Immature natural killer cell (primary cell): ENCODE data around the gene EMX2. TPM values are rescaled to one million over a fixed set of nuclear protein-coding genes. Genes with fewer than 3 reads are reported as not detected.

Experiments
- DNase-seq, 3 donors: peaks; one replicate each; pipeline ENCODE4 v3.0.0; 2022; ENCODE audit warnings: mixed read lengths in 1 of 3
- H3K27ac Mint-ChIP-seq, 6 donors: one replicate each; pipeline ENCODE4 v1.8.0; 2020; ENCODE audit warnings: mixed read lengths in 6 of 6, mild to moderate bottlenecking in 5 of 6, inconsistent platforms in 4 of 6, moderate library complexity in 3 of 6
- H3K27me3 Mint-ChIP-seq, 3 donors: one replicate each; pipeline ENCODE4 v1.8.0; 2020 to 2021; ENCODE audit warnings: low read depth in 3 of 3, mild to moderate bottlenecking in 3 of 3, mixed read lengths in 3 of 3, moderate library complexity in 3 of 3, inconsistent platforms in 1 of 3
- H3K36me3 Mint-ChIP-seq, 3 donors: one replicate each; pipeline ENCODE4 v1.8.0; 2020; ENCODE audit warnings: mixed read lengths in 3 of 3, inconsistent platforms in 2 of 3, mild to moderate bottlenecking in 2 of 3
- H3K4me1 Mint-ChIP-seq, 2 donors: one replicate each; pipeline ENCODE4 v1.8.0; 2020; ENCODE audit warnings: inconsistent platforms in 2 of 2, mild to moderate bottlenecking in 2 of 2, mixed read lengths in 2 of 2, moderate library complexity in 1 of 2
- H3K4me3 Mint-ChIP-seq, 5 donors: one replicate each; pipeline ENCODE4 v1.8.0; 2020; ENCODE audit warnings: mild to moderate bottlenecking in 5 of 5, mixed read lengths in 5 of 5, inconsistent platforms in 3 of 5, moderate library complexity in 3 of 5
- H3K9me3 Mint-ChIP-seq, 6 donors: one replicate each; pipeline ENCODE4 v1.8.0; 2020; ENCODE audit warnings: mild to moderate bottlenecking in 6 of 6, mixed read lengths in 6 of 6, inconsistent platforms in 4 of 6, moderate library complexity in 3 of 6
- polyA plus RNA-seq, 3 donors: library from polyadenylated mRNA; unstranded; fragments of 300-500 nt; fragmentation: Illumina TruSeq; gene quantifications; one replicate each; pipeline ENCODE4 v1.2.3, GENCODE V29; 2021

EMX2 gene
- polyA plus RNA-seq, 3 donors from 2014 or later: not detected

DNA sequence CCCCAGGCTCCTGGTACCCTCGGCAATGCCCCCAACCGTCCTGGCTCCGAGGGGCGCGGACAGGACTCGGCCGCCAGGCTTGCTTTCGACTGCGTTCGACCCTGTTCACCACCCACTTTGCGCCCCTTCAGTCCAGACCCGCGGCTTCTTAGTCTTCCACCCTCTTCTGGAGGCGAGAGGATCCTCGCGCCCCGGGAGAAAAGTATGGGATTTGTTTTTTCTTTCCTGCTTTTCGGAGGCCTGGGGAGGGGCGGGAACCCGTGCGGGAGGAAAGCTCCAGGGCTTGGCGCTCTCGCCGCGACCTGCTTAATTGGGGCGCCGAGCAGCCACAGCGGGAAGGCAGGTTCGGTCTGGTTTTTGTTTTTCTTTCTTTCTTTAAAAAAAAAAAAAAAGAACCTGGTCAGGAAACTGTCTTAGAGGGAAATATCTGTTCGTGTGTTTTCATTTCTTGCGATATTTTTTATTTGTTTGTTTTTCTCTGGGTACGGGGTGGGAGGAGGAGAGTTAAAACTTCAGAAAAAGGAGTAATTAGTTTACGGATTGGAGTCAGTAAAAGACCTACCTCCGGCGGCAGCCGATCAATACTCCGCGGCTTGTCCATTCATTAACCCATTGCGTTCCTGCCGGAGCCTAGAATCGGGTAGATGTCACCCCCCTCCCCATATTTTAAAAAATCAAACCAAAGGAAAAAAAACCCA, 1.6 kb downstream of the EMX2 start:
- Mint-ChIP-seq H3K4me1 (peaks cover 6% of the 10 kb centered on the region in 2 donors), H3K27me3 (peaks cover 19 to 54% (median 36%) of the 10 kb centered on the region in 3 donors)
- no peak for DNase-seq

DNA sequence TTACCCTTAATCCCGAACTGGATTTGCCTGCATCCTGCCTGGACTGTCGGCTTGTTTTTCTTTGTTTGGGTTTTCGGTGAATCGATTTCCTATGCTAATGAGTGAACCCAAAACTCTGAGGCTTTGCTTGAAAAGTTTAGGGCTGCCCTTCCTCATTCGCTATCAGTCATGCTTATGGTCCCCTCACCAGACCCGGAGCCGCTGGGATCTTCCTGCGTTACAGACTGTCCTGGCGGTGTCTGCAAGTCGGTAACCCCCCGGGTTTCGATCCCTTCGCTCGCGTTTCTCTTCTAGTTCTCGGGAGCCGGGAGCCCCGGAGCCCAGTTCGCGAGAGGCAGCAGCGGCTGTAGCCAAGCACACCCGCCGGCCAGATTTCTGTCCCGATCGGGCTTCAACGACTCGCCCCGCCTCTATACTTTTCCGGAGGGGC, 2.2 kb downstream of the EMX2 start:
- Mint-ChIP-seq H3K4me1 (peaks cover 6% of the 10 kb centered on the region in 2 donors), H3K27me3 (peaks cover 20 to 53% (median 39%) of the 10 kb centered on the region in 3 donors), H3K4me3 (peak overlapping the region in 1 of 5 donors; percentile 53), H3K36me3 (no peaks in the 10 kb centered on the region), H3K9me3 (peaks cover 0 to 4% (median under 1%) of the 10 kb centered on the region in 6 donors), H3K27ac (no peak overlapping the region)
- DNase-seq: no peak

More for the DNA sequence above, 1.6 kb downstream of the EMX2 start:
- Mint-ChIP-seq H3K36me3 (no peaks in the 10 kb centered on the region), H3K9me3 (peaks cover 0 to 4% (median under 1%) of the 10 kb centered on the region in 6 donors), H3K4me3 (peak overlapping the region in 2 of 5 donors; percentile 18 to 53), H3K27ac (no peak overlapping the region)

DNA sequence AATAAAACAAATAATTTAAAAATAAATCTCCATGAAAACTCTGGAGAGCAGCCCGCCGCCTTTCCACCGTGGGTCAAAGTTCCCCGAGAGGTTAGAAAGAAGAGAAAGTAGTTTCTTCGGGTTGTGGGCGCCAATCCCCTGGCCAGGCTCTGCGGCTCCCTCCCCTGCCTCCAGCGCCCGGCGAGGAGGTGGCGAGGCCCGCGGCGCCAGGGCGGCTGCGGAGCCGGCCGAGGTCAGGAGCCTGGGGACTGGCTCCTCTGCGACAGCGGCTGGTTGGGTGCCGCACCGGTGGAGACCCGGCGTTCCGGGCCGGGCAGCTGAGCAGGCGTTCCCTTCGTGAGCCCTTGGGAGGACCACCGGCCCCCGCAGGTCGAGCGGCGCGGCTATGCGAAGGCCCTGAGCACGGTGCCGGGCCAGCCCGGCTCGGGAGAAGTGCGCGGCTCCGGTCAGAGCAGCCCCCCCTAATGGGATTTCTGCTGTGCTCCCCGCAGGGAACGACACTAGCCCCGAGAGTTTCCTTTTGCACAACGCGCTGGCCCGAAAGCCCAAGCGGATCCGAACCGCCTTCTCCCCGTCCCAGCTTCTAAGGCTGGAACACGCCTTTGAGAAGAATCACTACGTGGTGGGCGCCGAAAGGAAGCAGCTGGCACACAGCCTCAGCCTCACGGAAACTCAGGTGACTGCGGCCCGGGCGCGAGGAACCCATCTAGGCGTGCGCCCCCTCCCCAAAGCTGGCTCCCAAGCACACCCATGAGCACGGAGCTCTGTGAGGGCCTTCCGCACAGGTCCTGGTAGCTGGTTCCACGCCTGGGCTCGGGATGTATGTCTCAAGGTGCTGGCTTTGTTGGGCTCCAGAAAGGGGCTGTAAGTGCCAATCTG, 2.8 kb downstream of the EMX2 start:
- H3K4me1 Mint-ChIP-seq: peaks cover 6% of the 10 kb centered on the region in 2 donors
- H3K9me3 Mint-ChIP-seq: peaks cover 0 to 6% (median under 1%) of the 10 kb centered on the region in 6 donors
- H3K27ac Mint-ChIP-seq: no peak overlapping the region
- no peak for DNase-seq
- no peaks in the 10 kb centered on the region for H3K36me3 Mint-ChIP-seq
- H3K4me3 Mint-ChIP-seq: no peak overlapping the region
- peaks cover 26 to 55% (median 41%) of the 10 kb centered on the region in 3 donors for H3K27me3 Mint-ChIP-seq

DNA sequence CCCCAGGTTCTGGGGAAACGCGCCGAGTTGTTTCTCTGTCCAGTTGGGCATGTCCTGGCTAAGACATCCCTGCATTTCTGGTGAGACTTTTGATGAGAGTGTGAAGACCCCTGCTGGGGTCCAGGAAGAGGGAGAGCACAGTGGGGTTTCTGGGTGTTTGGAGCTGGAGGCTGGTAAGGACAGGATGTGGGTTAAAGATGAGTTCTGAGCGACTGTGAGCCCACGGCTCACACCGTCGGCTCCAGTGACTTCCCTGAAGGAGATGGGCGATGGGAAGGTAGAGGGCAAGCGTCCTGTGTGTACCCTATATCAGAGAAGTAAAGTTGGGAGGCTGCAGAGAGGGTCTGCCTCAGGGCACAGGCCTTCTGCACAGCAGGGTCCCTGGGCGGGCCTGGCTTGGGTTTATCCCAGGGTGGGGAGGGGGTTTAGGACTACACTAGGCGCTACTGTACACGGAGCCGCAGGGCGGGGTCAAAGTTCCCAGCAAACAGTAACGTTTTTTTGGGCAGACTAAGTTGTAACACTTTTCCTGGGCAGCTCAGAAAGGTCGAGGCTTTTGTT, 3.6 kb downstream of the EMX2 start:
- Mint-ChIP-seq H3K4me1 (peaks cover 6% of the 10 kb centered on the region in 2 donors), H3K9me3 (peaks cover 0 to 6% (median under 1%) of the 10 kb centered on the region in 6 donors), H3K27ac (no peak overlapping the region), H3K4me3 (no peak overlapping the region), H3K27me3 (peaks cover 25 to 60% (median 37%) of the 10 kb centered on the region in 3 donors), H3K36me3 (no peaks in the 10 kb centered on the region)
- DNase-seq: no peak

DNA sequence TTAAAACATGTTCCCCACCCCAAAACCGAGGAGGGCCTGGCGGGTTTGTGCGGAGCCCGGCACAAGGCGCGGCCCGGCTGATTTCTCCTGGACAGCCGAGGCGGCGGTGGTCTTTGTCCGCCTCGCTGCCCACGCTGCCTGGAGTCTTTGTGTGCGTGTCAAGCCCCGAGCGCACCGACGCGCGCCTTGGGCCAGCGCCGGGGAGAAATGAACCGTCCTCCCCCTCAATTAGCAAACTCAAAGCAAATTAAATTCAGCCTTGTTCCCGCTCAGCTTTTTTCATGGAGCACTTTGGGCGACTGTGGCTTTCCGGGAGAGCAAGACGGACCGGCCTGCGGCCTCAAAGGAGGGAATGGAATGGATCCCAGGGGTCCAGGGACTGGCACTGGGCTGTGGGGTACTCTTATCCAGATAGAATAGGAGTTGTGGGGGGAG, 4.1 kb downstream of the EMX2 start:
- Mint-ChIP-seq H3K27ac (no peak overlapping the region), H3K9me3 (peaks cover 0 to 6% (median under 1%) of the 10 kb centered on the region in 6 donors), H3K36me3 (no peaks in the 10 kb centered on the region), H3K4me3 (no peak overlapping the region), H3K27me3 (peaks cover 29 to 60% (median 37%) of the 10 kb centered on the region in 3 donors), H3K4me1 (peaks cover 6% of the 10 kb centered on the region in 2 donors)
- DNase-seq: no peak

DNA sequence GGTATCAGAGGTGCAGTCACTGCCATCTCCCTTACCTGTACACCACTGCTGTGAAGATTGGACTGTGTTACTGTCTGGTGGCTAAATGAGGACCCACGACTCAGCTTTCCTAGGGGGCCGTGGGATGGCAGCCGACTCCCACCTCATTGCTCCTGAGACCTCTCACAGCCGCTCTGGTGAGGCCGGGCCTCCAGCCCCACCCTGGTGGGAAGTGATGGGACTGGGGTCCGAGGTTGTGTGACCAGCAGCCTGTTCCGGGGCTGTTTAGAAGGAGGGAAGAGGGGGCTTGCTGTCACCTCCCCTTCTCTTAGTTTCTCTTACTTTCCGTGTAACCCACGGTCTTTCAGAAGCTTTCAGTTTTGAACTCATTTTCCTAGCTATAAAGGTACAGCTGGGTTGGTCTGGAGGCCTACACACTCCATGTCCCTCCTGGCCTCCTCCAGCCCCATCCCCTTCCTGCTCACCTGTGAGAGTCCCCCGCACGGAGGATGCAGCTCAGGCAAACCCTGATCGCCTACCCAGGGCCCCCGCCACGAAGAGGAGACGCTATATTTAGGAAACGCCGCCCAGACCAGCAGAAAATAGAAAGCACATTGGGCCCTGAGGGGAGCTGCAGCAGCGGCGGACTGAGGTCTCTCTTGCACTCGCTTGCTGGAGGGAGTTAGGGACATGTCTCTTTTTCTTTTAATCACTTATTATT, 4.6 kb downstream of the EMX2 start:
- Mint-ChIP-seq H3K27ac (no peak overlapping the region), H3K36me3 (no peaks in the 10 kb centered on the region), H3K4me1 (peaks cover 6 to 8% of the 10 kb centered on the region in 2 donors), H3K4me3 (peak overlapping the region in 1 of 5 donors; percentile 36), H3K27me3 (peaks cover 33 to 64% (median 39%) of the 10 kb centered on the region in 3 donors), H3K9me3 (peaks cover 0 to 6% (median under 1%) of the 10 kb centered on the region in 6 donors)
- no peak for DNase-seq

DNA sequence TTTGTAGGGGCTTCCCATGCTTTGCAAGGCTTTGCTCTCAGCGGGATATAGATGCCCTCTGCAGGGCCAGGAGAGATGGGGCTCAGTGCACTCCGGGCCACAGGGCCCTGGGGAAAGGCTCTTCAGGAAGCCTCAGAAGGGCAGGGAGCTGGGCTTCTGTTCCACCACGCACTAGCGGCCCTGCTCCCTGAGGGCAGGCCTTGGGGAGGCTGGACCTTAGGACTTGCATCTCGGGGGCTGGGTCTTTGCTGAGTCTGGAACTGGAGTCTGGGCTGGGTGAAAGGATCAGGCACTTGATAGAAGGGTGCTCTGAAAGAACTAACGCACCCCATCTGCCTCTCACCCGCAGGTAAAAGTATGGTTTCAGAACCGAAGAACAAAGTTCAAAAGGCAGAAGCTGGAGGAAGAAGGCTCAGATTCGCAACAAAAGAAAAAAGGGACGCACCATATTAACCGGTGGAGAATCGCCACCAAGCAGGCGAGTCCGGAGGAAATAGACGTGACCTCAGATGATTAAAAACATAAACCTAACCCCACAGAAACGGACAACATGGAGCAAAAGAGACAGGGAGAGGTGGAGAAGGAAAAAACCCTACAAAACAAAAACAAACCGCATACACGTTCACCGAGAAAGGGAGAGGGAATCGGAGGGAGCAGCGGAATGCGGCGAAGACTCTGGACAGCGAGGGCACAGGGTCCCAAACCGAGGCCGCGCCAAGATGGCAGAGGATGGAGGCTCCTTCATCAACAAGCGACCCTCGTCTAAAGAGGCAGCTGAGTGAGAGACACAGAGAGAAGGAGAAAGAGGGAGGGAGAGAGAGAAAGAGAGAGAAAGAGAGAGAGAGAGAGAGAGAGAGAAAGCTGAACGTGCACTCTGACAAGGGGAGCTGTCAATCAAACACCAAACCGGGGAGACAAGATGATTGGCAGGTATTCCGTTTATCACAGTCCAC, 5.4 kb downstream of the EMX2 start:
- Mint-ChIP-seq H3K4me1 (peaks cover 12 to 14% of the 10 kb centered on the region in 2 donors), H3K36me3 (no peaks in the 10 kb centered on the region), H3K27ac (no peak overlapping the region), H3K27me3 (peaks cover 37 to 64% (median 42%) of the 10 kb centered on the region in 3 donors), H3K4me3 (peak overlapping the region in 1 of 5 donors; percentile 36), H3K9me3 (peaks cover 0 to 6% (median under 1%) of the 10 kb centered on the region in 6 donors)
- DNase-seq: no peak

DNA sequence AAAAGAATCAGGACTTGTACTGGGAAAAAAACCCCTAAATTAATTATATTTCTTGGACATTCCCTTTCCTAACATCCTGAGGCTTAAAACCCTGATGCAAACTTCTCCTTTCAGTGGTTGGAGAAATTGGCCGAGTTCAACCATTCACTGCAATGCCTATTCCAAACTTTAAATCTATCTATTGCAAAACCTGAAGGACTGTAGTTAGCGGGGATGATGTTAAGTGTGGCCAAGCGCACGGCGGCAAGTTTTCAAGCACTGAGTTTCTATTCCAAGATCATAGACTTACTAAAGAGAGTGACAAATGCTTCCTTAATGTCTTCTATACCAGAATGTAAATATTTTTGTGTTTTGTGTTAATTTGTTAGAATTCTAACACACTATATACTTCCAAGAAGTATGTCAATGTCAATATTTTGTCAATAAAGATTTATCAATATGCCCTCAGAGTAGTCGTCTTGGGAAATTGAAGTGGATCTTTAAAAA, 6.6 kb downstream of the EMX2 start:
- Mint-ChIP-seq H3K4me3 (no peak overlapping the region), H3K4me1 (peaks cover 16 to 18% of the 10 kb centered on the region in 2 donors), H3K9me3 (peaks cover 0 to 6% (median under 1%) of the 10 kb centered on the region in 6 donors), H3K36me3 (no peaks in the 10 kb centered on the region), H3K27ac (no peak overlapping the region), H3K27me3 (peaks cover 38 to 67% (median 41%) of the 10 kb centered on the region in 3 donors)
- DNase-seq: no peak

DNA sequence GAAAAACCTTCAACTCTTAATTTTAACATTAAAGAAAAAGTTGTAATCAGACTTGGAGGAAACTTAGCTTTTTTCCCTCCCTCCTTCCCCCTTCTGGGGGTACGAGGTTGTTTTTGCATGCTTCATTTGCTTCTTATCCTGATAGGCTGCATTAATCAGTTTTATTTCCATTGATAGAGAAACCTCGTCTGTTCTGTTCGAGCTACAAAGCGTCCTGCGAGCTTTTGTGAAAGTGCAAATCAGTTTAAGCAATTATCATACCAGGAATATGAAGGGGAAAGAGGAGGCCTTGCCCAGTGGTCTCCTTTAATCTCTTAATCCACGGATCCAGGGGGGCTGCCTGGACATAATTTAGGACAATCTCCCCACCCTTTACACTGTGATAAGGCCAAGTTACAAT, 7.5 kb downstream of the EMX2 start:
- Mint-ChIP-seq H3K36me3 (no peaks in the 10 kb centered on the region), H3K27me3 (peaks cover 36 to 64% (median 41%) of the 10 kb centered on the region in 3 donors), H3K4me1 (peaks cover 17 to 18% of the 10 kb centered on the region in 2 donors), H3K4me3 (no peak overlapping the region), H3K27ac (no peak overlapping the region), H3K9me3 (peaks cover 0 to 6% (median under 1%) of the 10 kb centered on the region in 6 donors)
- no peak for DNase-seq

DNA sequence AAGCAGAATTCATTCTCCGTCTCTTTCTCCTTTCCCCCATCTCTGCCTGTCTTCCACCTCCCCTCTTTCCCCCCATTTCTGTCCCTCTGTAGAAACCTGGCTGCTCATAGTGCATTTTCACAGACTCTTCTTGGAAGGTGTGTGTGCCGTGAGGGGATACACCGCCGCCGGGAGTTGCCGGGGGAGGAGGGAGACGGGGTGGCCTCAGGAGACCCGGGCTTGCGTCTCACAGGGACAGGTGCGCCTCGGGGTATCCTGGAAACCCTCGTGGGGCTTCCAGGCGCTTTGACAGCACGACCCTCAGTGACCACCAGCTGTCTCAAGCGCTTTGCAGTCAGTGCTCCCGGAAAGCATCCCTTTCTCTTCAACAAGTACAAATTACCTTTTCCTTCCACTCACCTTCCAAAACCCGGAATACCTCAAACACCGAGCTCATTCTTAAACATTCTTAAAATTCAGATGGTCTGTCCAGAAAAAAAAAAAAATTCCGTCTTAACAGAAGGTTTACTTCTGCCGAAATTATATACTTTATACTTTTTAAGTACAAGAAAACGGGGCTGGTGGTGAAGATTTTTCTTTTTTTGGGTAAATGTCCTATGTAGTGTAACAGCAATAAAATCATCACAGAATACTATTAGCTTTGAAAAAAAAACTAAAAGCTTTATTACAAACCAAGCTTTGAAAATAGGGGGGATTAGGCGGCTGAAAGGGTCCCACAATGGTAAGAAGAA, 8.2 kb downstream of the EMX2 start:
- H3K9me3 Mint-ChIP-seq: peaks cover 0 to 6% (median under 1%) of the 10 kb centered on the region in 6 donors
- DNase-seq: no peak
- no peak overlapping the region for H3K27ac Mint-ChIP-seq
- H3K36me3 Mint-ChIP-seq: no peaks in the 10 kb centered on the region
- peaks cover 17 to 18% of the 10 kb centered on the region in 2 donors for H3K4me1 Mint-ChIP-seq
- no peak overlapping the region for H3K4me3 Mint-ChIP-seq
- peaks cover 35 to 66% (median 40%) of the 10 kb centered on the region in 3 donors for H3K27me3 Mint-ChIP-seq

DNA sequence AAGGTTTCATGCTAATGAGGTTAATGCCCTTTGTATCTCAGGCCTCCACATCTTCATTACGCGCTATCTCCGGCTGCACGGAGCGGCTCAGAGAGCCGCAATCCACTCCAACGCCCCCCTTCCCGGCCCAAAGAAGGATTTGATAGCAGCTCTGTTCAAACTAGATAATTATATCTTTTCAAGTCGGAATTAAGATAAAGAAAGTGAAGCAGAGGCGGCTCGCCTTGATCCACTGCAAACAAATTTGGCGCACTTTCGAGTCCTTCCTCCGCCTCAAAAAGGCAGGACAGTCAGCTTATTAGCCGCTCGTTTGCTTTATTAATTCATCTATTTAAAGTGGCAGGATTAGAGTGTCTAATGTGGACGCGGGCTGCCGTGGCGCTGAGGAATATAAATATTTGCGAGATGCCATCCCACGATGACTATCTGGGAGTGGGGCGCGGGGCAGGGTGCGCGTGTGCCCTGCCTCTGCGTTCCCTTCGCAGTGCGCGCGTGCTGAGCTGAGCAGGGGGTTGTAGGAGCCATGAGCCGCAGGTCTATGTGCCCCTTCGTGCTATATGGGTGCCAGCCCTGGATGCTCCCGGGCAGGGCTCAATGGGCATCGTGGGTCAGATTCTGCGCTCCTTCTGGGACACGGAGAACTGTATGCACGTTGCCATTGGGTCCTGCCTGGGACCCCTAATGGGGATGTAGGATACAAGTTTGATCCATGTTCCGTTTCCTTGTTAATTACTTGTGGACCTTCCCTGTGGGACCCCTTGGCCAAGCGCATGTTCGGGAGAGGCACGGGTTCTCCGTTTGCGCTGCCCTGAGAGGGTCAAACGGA, 9.0 kb downstream of the EMX2 start:
- Mint-ChIP-seq H3K36me3 (no peaks in the 10 kb centered on the region), H3K27ac (no peak overlapping the region), H3K27me3 (peaks cover 30 to 64% (median 32%) of the 10 kb centered on the region in 3 donors), H3K9me3 (peaks cover 0 to 6% (median under 1%) of the 10 kb centered on the region in 6 donors), H3K4me3 (no peak overlapping the region), H3K4me1 (peaks cover 17 to 18% of the 10 kb centered on the region in 2 donors)
- no peak for DNase-seq
